Smooth muscle cell (in vitro differentiated cells): ENCODE measurements around the gene LRRC2. TPM values are rescaled to one million over a fixed set of nuclear protein-coding genes. Genes with fewer than 3 reads are reported as not detected.

ENCODE experiments used
- DNase-seq: peaks from one replicate; lab custom pipeline; 2025; ENCODE audit not compliant: unreplicated experiment; lab: John Stamatoyannopoulos, UW
- H2AFZ ChIP-seq: fragments of 200-600 bp; sonication (generic); 2 replicates; pipeline ENCODE4 v1.6.0; 2016; ENCODE audit warnings: antibody characterized with exemption, low read depth, mild to moderate bottlenecking
- H3F3A ChIP-seq: fragments of 200-600 bp; sonication (generic); 2 replicates; pipeline ENCODE4 v1.6.0; 2017; ENCODE audit warnings: antibody characterized with exemption, low read depth
- H3K27ac ChIP-seq: fragments of 200-600 bp; sonication (generic); 2 replicates; pipeline ENCODE4 v1.5.1; 2016; ENCODE audit warnings: low read depth, mild to moderate bottlenecking
- H3K27me3 ChIP-seq: fragments of 200-600 bp; sonication (generic); 2 replicates; pipeline ENCODE4 v1.6.1; 2016; ENCODE audit warnings: low read depth, mild to moderate bottlenecking
- H3K36me3 ChIP-seq: fragments of 200-600 bp; sonication (generic); 2 replicates; pipeline ENCODE4 v1.5.1; 2016; ENCODE audit warnings: low read depth
- H3K4me1 ChIP-seq: fragments of 200-600 bp; sonication (generic); 2 replicates; pipeline ENCODE4 v1.5.1; 2016; ENCODE audit warnings: low read depth
- H3K4me2 ChIP-seq: fragments of 200-600 bp; sonication (generic); 2 replicates; pipeline ENCODE4 v1.6.0; 2016; ENCODE audit warnings: mild to moderate bottlenecking
- H3K4me3 ChIP-seq: fragments of 200-600 bp; sonication (generic); 2 replicates; pipeline ENCODE4 v1.5.1; 2016; ENCODE audit warnings: mild to moderate bottlenecking
- H3K79me2 ChIP-seq: fragments of 200-600 bp; sonication (generic); 2 replicates; pipeline ENCODE4 v1.6.0; 2016; ENCODE audit warnings: low read depth, mild to moderate bottlenecking
- H3K9ac ChIP-seq: fragments of 200-600 bp; sonication (generic); 2 replicates; pipeline ENCODE4 v1.6.0; 2016; ENCODE audit warnings: low read depth
- H3K9me3 ChIP-seq: fragments of 200-600 bp; sonication (generic); replicated peaks from 2 replicates; pipeline ENCODE4 v1.5.1; 2016; ENCODE audit warnings: low read depth
- H4K20me1 ChIP-seq: fragments of 200-600 bp; sonication (generic); 2 replicates; pipeline ENCODE4 v1.6.0; 2016; ENCODE audit warnings: low read depth
- CTCF ChIP-seq: fragments of 200-600 bp; sonication (generic); IDR thresholded peaks from 2 replicates; pipeline ENCODE4 v1.5.1; 2017; ENCODE audit warnings: borderline replicate concordance, mild to moderate bottlenecking, antibody characterized with exemption; ENCODE audit not compliant: insufficient read depth, poor library complexity, severe bottlenecking
- polyA plus RNA-seq: library from polyadenylated mRNA; unstranded; fragments of >200 nt; fragmentation: Nextera tagmentation; extraction: Ambion mirVana; gene quantifications from 2 replicates; pipeline ENCODE4 v1.2.1, GENCODE V29; 2016
- total RNA-seq: library from RNA; depleted of rRNA; stranded (reverse); fragments of >200 nt; gene quantifications from 2 replicates; pipeline ENCODE4 v1.2.3, GENCODE V29; 2014

LRRC2 gene
- total and polyA plus RNA-seq, 2 experiments from 2014 or later, result 2.0 to 2.7 TPM

- Histone ChIP-seq H3K79me2 (no peaks in the 10 kb centered on the region), H2AFZ (no peak overlapping the region), H3K27ac (no peak overlapping the region), H4K20me1 (no peaks in the 10 kb centered on the region), H3K36me3 (no peaks in the 10 kb centered on the region), H3K9ac (no peak overlapping the region), H3K27me3 (peaks cover 32% of the 10 kb centered on the region), H3K4me3 (no peak overlapping the region), H3K4me2 (no peak overlapping the region), H3F3A (no peaks in the 10 kb centered on the region), H3K4me1 (no peaks in the 10 kb centered on the region), H3K9me3 (no peaks in the 10 kb centered on the region)
- no peak for DNase-seq
- no peak for TF ChIP-seq CTCF
Measured at GRCh38 chr3:46466273-46466672, 99.8 kb downstream of the LRRC2 start.

Other genes with a start within 250 kb of the LRRC2 start
- gene CCR2, start 212.2 kb downstream of the LRRC2 start, total RNA-seq, result not detected in 2 replicates
- not detected in 2 replicates for gene CCR2, start 212.2 kb downstream of the LRRC2 start, polyA plus RNA-seq
- not detected in 2 replicates for gene CCR5, start 195.4 kb downstream of the LRRC2 start, total RNA-seq
- gene CCR5, start 195.4 kb downstream of the LRRC2 start, polyA plus RNA-seq, result not detected in 2 replicates
- gene CCRL2, start 159.0 kb downstream of the LRRC2 start, total RNA-seq, result not detected in 2 replicates
- gene CCRL2, start 159.0 kb downstream of the LRRC2 start, polyA plus RNA-seq, result not detected in 2 replicates
- gene LTF, start 101.4 kb downstream of the LRRC2 start, total RNA-seq, result not detected in 2 replicates
- gene LTF, start 101.4 kb downstream of the LRRC2 start, polyA plus RNA-seq, result not detected in 2 replicates
- gene RTP3, start 68.3 kb downstream of the LRRC2 start, total RNA-seq, result not detected in 2 replicates
- gene RTP3, start 68.3 kb downstream of the LRRC2 start, polyA plus RNA-seq, result 0.19 and 1.3 TPM in 2 replicates
- not detected in 2 replicates for gene FAM240A, start 46.2 kb upstream of the LRRC2 start, total RNA-seq
- not detected in 2 replicates for gene FAM240A, start 46.2 kb upstream of the LRRC2 start, polyA plus RNA-seq
- gene ALS2CL, start 127.4 kb upstream of the LRRC2 start, total RNA-seq, result 7.3 and 8.5 TPM in 2 replicates
- gene ALS2CL, start 127.4 kb upstream of the LRRC2 start, polyA plus RNA-seq, result 9.4 and 16.5 TPM in 2 replicates
- 0.36 and 0.67 TPM in 2 replicates for gene TMIE, start 135.1 kb upstream of the LRRC2 start, total RNA-seq
- gene TMIE, start 135.1 kb upstream of the LRRC2 start, polyA plus RNA-seq, result 1.1 and 2.0 TPM in 2 replicates
- gene PRSS50, start 151.6 kb upstream of the LRRC2 start, total RNA-seq, result 0.31 and 0.54 TPM in 2 replicates
- gene PRSS50, start 151.6 kb upstream of the LRRC2 start, polyA plus RNA-seq, result 0.45 and 0.73 TPM in 2 replicates